GM19455 (cell line): ENCODE data around the gene RMDN3.

Experiments
- ATAC-seq: cut with Tn5 transposase; IDR thresholded peaks from one replicate; pipeline ENCODE4 v1.9.1; 2021; ENCODE audit not compliant: unreplicated experiment

RMDN3 gene

DNA sequence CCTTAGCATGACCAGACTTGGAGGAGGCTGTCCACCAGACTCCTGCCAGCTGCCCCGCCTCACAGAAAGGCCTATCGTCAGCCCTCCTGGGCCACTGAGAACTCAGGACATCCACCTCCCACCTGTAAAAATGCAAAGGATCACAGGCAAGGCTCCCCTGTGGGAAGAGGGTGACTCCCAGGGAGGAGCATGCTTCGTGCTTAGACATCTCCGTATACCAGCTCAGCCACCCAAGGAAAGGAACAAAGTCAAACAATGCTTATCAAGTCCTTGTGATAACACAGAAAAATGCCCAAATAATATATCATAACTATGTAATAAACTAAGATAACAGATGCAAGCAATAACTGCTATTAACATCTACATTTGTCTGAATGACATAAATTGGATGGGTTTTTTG is 4.2 kb downstream of the RMDN3 start:
- ATAC-seq: no peak

DNA sequence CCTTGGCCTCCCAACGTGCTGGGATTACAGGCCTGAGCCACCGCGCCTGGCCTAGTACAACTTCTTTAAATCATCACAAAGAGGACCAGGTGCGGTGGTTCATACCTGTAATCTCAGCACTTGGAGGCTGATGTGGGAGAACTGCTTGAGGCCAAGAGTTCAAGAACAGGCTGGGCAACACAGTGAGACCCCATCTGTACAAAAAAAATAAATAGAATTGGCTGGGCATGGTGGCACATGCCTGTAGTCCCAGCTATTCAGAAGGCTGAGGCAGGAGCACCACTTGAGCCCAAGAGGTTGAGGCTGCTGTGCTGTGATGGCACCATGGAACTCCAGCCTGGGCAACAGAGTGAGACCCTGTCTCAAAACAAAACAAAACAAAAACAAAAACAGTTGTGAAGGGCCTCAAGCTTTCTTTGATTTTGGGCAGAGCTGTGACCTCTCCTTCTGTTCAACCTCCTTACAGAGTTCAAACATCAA is 5.9 kb downstream of the RMDN3 start:
- no peak for ATAC-seq

DNA sequence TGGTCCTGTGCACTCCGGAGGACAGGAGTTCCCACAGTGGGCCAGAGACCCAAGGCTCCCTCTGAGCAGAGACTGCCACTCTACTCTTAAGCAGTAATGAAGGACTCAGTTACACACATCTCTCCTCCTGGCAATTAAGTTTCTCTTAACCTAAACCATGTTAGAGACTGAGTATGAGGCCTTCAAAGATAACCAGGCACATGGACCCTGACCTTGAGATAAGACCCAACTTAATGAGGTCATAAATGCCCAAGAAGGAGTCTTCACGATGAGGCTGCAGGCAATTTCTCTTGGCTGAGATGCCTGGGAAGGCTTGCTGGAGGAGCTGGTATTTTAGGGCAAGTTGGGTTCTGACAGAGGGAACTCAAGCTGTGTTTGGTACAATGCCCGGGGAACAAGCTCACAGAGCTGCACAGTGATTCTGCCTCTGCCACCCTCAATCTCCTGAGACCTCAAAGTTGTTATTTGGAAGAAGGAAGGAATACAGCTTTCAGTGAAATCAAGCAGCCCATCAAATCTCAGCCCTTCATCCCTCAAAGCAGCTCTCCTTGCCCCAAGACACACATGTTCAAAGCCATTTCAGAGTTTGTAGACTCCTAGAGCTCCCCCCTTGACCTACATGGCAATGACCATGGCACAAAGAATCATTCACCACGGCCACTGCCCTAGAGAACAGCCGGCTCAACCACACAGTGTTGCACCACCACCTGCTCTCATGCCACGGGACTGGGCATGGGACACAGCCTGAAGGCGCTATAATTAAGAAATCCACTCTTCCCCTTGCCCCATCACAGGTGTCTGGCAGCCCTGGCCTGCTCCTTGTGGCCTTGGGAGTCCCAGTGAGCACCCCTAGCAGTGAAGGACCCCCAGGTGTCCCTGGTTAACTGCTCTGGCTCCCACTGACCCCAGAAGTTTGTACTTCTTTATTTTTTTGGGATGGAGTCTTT is 7.1 kb downstream of the RMDN3 start:
- no peak for ATAC-seq

DNA sequence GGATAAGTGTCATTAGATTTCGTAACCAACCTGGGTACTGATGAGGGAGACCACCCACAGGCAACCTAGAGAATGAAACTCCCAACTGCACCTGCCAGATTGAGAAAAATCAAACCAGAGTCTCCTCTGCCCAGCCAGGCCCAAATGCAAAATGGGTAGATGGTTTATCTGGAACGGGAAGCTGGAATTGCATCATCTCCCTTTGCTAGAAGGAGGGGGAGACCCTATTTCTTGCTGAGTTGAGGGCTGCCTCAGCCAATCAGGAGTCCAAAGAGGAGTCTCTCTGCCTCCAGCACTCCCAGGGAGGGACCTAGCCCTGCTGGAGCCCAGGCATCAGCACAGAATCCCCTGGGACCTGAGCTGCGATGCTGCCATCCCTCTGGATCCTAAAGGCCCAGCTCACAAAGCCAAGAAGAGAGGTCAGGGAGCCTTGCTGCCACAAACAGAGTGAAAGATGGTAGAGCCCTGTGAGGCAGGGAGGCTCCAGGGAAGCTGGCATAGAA is 8.1 kb downstream of the RMDN3 start:
- no peak for ATAC-seq

DNA sequence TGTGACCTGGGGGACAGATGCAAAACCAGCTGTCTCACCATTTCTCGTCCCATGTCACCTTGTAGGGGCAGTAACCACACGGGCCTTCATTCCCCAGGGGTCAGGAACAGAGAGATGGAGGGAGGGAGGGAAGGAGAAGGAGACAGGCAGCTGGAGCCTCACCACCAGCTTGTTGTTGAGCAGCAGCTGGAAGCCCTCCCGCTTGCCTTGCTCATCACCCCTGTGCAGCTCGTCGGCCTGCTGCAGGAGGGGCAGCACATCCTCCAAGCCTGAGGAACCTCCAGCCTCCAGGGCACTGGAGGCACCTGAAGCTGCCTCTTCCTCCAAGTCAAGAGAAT is 10.3 kb downstream of the RMDN3 start:
- no peak for ATAC-seq

DNA sequence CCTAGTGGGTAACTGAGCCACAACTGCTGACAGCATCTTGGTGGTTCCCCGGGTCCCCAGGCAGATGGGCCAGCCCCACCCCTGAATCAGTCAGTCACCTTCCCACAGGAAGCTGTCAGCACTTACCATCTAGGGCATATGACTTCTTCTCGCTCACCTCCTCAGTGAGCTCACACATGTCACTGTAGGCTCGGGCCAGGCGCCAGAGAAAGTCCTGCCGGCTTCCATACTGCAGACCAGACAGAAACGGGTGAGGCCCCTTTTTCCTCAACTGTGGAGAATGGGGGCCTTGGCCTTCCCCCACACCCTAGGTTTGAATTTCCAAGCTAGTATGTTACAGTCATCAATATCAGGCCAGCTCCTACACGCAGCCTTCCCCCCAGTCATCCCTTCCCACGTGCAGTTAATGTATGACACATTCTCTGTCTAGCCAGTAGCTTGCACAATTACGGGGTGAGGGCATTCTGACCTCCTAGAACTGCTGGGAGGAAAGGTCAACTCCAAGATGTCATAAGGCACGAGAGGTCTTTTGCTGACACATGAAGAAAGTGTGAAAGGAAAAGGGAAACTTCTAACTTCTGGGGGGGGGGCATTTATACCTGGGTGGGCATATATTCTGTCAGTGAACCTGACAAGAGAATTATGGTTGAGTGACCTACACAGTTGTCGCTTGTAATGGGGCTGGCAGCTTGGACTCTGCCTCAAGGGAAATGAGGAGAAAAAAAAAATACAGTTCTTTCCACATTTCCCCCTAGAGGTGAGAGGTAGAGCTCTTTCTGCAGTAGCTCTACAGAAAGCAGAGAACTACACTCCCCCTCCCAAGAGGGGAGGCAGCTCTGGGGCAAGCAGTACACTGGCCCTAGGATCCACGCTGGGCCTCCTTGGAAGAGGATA is 10.9 kb downstream of the RMDN3 start:
- ATAC-seq: no peak

DNA sequence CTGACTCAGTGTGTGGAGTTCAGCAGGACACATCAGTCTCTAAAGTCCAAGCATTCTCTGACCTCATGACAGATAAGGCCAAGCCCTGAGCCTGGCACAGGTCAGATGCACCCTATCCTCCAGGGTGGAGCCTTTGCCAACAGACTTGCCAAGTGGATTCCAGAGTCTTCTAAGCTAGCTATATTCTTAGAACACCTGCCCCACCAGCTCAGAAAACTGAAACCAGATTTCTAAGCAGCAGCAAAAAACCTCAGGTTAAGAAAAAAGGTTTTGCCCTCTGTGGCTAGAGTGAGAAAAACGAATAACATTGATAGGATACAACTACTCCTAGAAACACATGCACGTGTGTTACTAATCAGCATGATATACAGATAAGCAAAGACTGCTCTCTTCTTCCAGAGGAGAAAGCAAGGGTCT is 11.6 kb downstream of the RMDN3 start:
- no peak for ATAC-seq

DNA sequence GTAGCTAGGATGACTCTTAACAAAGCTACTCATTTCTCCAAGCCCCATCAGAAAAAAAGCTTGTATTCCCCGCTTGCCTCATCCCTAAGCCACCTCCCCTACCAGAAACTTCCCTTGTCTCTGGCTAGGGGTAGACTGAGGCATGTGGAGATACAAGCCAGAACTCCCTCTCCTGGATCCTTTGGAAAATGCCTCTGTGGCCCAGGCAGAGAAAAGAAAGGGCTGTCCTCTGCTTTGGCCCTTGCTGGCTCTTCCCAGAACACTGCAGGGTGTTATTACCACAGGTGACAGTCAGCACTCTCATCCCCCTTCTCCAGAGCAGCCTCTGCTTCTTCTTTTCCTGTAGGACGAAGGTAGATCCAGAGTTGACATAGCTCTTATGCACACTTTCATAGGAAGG is 15.2 kb downstream of the RMDN3 start:
- no peak for ATAC-seq

DNA sequence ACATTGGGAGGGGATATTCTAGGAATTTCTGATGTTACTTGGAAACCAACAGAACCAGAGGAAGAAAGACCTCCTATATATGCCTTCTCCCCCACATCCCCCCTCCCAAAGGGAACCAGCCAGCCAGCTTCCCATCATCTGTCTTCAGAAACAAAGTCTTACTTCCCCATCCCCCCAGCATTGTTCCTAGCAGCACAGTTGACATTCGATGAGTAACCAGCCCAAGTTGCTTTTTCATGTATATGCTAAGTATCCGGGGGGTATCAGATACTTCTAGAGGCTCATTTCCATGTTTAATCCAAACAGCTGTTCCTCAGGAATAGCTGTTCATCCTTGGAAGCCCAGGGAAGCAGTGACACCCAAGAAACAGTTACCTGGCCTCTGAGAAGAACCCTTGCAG is 16.0 kb downstream of the RMDN3 start:
- no peak for ATAC-seq

DNA sequence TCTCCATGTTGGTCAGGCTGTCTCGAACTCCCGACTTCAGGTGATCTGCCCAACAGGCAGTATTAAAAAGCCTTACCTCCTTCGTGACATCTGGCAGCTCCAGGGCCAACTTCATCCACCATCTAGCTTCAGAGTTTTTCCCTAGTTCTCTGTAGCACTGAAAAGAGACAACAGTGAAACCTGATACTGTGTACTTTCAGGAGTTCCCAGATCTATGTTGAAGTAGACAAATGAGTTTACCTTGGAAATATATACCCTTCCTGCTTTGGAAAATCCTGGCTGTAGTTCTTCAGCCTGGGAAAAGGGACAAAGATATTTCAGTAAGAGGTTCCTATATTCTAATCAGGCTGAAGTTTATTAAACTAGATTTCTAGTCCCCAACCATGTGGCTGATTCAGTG is 18.0 kb downstream of the RMDN3 start:
- ATAC-seq: no peak

DNA sequence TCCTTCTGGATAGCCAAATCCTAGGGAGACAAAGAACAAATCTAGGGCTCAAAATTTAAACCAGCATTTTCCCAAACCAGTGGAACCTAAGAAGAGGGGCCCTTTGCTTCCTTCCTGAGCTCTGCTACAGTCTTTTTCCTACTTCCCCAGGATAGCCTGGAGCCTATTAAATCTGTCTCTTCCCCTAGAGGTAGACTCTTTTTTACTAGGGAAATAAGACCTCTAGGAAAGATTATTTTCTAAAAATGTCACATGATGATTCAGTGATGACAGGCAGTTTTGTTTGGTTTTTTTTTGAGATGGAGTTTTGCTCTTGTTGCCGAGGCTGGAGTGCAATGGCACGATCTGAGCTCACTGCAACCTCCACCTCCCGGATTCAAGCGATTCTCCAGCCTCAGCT is 18.5 kb downstream of the RMDN3 start:
- ATAC-seq: no peak

DNA sequence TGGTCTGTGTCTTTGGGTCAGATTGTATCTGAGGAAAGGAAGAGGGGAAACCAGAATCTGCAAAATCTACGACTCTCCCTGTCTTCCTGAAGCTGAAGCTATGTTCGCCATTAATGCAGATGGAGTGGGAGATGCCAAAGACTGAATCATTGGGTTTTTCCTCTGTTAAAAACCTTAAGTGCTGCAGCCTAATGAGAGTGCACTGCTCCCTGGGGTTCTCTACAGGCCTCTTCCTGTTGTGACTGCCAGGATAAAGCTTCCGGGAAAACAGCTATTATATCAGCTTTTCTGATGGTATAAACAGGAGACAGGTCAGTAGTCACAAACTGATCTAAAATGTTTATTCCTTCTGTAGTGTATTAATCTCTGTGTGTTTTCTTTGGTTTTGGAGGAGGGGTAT is 24.0 kb downstream of the RMDN3 start:
- ATAC-seq: no peak

DNA sequence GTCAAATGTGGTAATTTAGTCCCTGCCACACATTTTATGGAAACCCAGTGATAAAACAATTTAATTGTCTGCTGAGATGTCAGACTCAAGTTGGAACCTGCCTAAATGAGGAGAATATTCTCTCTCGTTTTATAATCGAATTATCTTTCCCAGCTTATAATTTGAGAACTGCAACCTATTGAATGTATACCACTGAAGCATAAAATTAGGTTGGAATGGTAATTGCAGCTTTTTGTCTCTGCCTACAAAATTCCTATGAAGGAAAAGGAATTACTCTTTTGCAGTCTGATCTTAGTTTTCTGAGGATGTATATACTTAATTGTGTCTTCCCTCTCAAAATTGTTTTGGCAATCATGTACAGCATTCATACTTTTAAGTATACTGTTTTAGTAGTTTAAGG is 31.1 kb downstream of the RMDN3 start:
- ATAC-seq: no peak

DNA sequence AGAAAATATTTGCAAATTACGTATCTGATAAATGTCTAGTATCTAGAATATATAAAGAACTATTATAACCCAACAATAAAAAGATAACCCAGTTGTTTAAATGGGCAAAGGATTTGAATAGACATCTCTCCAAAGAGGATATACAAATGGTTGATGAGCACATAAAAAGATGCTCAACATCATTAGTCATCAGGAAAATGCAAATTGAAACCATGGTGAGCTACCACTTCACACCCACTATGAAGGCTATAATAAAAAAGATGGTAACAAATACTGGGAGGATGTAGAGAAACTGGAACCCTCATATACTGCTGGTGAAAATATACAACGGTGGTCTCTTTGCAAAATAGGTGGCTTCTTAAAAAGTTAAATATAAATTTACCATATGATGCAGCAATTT is 32.1 kb downstream of the RMDN3 start:
- ATAC-seq: no peak

DNA sequence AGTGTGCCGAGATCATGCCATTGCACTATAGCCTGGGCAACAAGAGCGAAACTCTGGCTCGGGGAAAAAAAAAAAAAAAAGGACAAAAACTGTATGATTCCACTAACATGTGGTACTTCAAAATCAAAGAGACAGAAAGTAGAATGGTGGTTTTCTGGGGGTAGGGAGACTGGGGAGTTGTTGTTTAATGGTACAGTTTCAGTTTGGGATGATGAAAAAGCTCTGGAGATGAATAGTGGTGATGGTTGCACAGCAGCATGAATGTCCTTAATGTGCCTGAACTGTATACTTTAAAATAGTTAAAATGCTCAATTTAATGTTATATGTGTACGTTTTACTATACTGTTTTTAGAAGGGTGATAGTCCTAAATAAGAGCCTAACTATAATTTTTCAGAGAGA is 32.7 kb downstream of the RMDN3 start:
- no peak for ATAC-seq

DNA sequence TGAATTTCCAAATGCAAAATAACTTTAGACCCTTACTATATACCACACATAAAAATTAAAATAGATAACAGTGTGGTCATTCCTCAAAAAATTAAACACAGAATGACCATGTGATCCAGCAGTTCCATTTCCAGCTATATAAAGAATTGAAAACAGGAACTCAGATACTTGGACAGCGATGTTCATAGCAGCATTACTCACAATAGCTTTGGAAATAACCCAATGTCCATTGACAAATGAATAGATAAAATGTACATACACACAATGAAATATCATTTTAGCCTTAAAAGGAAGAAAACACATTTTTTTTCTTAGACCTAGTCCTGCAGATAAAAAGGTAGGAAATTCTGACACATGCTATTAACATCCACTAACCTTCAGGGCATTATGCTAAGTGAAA is 33.4 kb downstream of the RMDN3 start:
- no peak for ATAC-seq

DNA sequence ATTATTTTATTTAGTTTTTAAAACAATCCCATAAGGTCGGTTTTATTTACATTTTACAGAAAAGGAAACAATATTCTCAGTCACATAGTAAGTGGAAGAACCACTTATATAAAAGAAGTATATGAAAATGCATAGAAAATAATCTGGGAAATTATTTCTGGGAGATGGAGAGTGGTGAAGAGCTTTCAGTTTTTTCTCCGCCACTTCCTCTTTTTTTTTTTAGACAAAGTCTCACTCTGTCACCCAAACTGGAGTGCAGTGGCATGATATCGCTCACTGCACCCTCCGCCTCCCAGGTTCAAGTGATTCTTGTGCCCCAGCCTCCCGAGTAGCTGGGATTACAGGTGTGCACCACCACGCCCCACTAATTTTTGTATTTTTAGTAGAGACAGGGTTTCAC is 38.9 kb downstream of the RMDN3 start:
- ATAC-seq: no peak

DNA sequence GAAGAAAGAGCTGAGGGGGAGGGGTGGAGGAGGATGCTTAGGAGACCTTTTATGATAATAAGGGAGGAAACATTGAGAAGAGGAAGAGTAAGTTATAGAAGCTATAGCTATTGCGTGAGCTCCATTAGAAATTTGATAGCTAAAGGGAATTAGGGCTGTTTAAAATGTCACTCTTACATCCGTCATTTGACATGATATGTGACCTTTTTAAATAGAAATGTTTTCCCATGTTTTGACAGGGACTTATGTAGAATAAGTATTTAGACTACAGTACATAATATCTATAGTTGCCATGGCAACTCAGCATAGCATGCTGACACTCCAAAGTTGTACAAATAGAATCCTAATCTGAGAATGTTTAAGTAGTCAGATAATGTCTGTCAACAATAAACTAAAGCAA is 40.9 kb downstream of the RMDN3 start:
- no peak for ATAC-seq

DNA sequence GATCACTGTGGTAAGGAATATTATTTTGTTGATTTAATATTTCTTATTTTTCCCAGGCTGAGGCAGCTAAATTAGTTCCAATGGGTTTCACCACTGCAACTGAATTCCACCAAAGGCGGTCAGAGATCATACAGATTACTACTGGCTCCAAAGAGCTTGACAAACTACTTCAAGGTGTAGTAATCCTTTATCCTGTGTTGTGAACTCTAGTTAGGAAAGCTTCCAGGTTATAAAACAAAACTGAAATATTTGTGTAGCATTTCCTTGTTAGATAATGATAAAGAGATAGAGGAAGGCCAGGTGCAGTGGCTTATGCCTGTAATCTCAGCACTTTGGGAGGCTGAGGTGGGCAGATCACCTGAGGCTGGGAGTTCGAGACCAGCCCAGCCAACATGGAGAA is 48.9 kb downstream of the RMDN3 start:
- ATAC-seq: no peak

DNA sequence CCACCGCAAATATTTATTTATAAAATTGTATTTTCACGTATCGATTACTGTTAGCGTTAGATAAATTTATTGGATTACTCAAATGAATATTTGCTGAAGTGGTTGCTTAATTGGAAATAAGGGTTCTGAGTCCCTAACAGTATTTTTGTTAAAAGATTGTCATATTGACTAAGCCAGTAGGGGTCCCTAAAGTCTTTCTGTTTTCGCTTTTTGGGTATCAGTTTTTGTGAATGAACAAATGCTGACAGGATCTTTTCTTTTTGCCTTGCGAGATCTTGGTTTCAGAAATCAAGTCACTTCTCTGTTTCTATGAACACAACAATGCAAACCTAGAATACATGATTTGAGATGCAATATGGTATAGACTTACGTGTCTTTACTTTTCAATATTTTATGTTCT is 53.0 kb downstream of the RMDN3 start:
- ATAC-seq: no peak

DNA sequence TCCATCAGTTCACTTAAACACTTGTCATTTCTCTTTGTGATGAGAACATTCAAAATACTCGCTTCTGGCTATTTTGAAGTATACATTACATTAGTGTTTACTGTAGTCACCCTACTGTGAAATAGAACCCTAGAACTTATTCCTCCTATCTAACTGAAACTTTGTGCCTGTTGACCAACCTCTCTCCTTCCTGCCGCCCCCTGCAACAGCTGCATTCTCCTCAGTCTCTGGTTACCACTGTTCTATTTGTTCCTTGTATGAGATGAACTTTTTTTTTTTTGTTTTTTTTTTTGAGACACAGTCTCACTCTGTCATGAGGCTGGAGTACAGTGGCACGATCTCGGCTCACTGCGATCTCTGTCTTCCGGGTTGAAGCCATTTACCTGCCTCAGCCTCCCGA is 57.1 kb downstream of the RMDN3 start:
- no peak for ATAC-seq

DNA sequence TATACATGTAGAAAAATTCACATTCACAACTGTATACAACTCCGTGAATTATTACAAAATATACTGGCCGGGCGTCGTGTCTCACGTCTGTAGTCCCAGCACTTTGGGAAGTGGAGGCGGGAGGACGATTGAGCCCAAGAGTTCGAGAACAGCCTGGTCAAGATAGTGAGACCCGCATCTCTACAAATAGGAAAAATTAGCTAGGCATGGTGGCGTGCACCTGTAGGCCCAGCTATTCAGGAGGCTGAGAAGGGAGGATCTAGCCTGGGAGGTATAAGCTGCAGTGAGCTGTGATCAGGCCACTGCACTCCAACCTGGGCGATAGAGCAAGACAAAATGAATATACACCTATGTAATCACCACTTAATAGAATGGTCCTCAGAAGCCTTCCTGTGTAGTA is 58.8 kb downstream of the RMDN3 start:
- no peak for ATAC-seq
